ENCODE measurements around the gene PARP6. TPM values are rescaled to one million over a fixed set of nuclear protein-coding genes. Genes with fewer than 3 reads are reported as not detected.
A peak's percentile ranks its signal among the peaks of the same experiment; 100 is the strongest.

PARP6 gene
- total RNA-seq, 1 experiment from 2014 or later, result 41.9 TPM

DNA sequence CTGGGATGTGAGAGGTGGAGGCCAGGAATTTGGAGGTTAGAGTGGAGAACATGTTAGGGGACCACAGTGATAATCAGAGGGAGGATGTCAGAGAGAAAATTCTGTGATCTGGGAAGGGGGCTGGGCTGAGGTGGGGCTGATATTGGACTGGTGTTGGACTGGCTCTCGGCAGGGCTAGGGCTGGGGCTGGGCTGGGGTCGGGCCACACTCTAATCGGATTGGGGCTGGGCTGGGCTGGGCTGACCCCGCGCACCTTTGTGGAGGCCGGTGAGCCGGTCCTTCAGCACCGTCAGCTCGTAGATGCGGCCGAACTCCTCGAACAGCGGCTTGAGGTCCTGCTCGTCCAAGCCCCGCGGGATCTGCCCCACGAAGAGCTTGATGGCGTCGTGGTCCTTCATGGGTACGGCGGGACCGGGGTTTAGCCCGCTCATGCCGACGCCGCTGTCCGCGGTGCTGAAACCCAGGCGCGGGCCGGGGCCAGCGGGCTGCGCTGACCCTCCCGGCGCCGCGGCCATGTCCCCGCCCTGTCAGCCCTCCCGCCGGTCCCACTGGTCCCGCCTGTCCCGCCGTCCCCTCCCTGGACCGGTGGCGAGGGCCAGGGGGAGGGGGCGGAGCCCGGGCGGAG is 47.1 kb upstream of the PARP6 start (continued):
- TF ChIP-seq HMGXB4 (CRISPR knock-in tag; IDR thresholded peaks at IDR 0.05) (peak; percentile 94), MXD4 (CRISPR knock-in tag; IDR thresholded peaks at IDR 0.05; ENCODE audit: borderline replicate concordance) (no peak), JAZF1 (CRISPR knock-in tag; IDR thresholded peaks at IDR 0.05) (no peak), ZBTB21 (CRISPR knock-in tag; IDR thresholded peaks at IDR 0.05; ENCODE audit: borderline replicate concordance) (peak; percentile 93), SOX15 (CRISPR knock-in tag; IDR thresholded peaks at IDR 0.05) (no peak), ATF1 (CRISPR knock-in tag; IDR thresholded peaks at IDR 0.05) (peak; percentile 98), FOXK1 (CRISPR knock-in tag; IDR thresholded peaks at IDR 0.05) (peak; percentile 97), ZNF512 (CRISPR knock-in tag; IDR thresholded peaks at IDR 0.05; ENCODE audit: borderline replicate concordance) (peak; percentile 90; the same call in 1 of the 2 replicates), NFATC4 (CRISPR knock-in tag; IDR thresholded peaks at IDR 0.05) (no peak), ZNF121 (CRISPR knock-in tag; IDR thresholded peaks at IDR 0.05) (peak; percentile 97), ZBTB43 (CRISPR knock-in tag; IDR thresholded peaks at IDR 0.05) (peak; percentile 98), HMGA2 (CRISPR knock-in tag; IDR thresholded peaks at IDR 0.05) (no peak), TEAD4 (CRISPR knock-in tag; IDR thresholded peaks at IDR 0.05) (peak; percentile 97), USF2 (CRISPR knock-in tag; IDR thresholded peaks at IDR 0.05) (peak; percentile 42; the same call in 1 of the 2 replicates), ZNF219 (CRISPR knock-in tag; IDR thresholded peaks at IDR 0.05; ENCODE audit: borderline replicate concordance) (peak; percentile 98), TP53 (CRISPR knock-in tag; IDR thresholded peaks at IDR 0.05) (peak; percentile 98), CREB1 (CRISPR knock-in tag; IDR thresholded peaks at IDR 0.05) (peak; percentile 98), NR3C1 (CRISPR knock-in tag; conservative IDR thresholded peaks at IDR 0.05; ENCODE audit: low read depth) (0 out of 2 replicates have a peak, but pooled peaks have one; percentile 79)
- TF ChIP-seq, protein P1, sequence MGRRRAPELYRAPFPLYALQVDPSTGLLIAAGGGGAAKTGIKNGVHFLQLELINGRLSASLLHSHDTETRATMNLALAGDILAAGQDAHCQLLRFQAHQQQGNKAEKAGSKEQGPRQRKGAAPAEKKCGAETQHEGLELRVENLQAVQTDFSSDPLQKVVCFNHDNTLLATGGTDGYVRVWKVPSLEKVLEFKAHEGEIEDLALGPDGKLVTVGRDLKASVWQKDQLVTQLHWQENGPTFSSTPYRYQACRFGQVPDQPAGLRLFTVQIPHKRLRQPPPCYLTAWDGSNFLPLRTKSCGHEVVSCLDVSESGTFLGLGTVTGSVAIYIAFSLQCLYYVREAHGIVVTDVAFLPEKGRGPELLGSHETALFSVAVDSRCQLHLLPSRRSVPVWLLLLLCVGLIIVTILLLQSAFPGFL (CRISPR knock-in tag; IDR thresholded peaks at IDR 0.05; ENCODE audit: borderline replicate concordance), result peak; percentile 95; the same call in 1 of the 2 replicates
- TF ChIP-seq, protein P2, sequence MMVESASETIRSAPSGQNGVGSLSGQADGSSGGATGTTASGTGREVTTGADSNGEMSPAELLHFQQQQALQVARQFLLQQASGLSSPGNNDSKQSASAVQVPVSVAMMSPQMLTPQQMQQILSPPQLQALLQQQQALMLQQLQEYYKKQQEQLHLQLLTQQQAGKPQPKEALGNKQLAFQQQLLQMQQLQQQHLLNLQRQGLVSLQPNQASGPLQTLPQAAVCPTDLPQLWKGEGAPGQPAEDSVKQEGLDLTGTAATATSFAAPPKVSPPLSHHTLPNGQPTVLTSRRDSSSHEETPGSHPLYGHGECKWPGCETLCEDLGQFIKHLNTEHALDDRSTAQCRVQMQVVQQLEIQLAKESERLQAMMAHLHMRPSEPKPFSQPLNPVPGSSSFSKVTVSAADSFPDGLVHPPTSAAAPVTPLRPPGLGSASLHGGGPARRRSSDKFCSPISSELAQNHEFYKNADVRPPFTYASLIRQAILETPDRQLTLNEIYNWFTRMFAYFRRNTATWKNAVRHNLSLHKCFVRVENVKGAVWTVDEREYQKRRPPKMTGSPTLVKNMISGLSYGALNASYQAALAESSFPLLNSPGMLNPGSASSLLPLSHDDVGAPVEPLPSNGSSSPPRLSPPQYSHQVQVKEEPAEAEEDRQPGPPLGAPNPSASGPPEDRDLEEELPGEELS (CRISPR knock-in tag; IDR thresholded peaks at IDR 0.05), result peak; percentile 99
- TF ChIP-seq, protein P3, sequence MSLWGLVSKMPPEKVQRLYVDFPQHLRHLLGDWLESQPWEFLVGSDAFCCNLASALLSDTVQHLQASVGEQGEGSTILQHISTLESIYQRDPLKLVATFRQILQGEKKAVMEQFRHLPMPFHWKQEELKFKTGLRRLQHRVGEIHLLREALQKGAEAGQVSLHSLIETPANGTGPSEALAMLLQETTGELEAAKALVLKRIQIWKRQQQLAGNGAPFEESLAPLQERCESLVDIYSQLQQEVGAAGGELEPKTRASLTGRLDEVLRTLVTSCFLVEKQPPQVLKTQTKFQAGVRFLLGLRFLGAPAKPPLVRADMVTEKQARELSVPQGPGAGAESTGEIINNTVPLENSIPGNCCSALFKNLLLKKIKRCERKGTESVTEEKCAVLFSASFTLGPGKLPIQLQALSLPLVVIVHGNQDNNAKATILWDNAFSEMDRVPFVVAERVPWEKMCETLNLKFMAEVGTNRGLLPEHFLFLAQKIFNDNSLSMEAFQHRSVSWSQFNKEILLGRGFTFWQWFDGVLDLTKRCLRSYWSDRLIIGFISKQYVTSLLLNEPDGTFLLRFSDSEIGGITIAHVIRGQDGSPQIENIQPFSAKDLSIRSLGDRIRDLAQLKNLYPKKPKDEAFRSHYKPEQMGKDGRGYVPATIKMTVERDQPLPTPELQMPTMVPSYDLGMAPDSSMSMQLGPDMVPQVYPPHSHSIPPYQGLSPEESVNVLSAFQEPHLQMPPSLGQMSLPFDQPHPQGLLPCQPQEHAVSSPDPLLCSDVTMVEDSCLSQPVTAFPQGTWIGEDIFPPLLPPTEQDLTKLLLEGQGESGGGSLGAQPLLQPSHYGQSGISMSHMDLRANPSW (CRISPR knock-in tag; conservative IDR thresholded peaks at IDR 0.05; ENCODE audit: low read depth), result 0 out of 2 replicates have a peak, but pooled peaks have one; percentile 66
- TF ChIP-seq, protein P4, sequence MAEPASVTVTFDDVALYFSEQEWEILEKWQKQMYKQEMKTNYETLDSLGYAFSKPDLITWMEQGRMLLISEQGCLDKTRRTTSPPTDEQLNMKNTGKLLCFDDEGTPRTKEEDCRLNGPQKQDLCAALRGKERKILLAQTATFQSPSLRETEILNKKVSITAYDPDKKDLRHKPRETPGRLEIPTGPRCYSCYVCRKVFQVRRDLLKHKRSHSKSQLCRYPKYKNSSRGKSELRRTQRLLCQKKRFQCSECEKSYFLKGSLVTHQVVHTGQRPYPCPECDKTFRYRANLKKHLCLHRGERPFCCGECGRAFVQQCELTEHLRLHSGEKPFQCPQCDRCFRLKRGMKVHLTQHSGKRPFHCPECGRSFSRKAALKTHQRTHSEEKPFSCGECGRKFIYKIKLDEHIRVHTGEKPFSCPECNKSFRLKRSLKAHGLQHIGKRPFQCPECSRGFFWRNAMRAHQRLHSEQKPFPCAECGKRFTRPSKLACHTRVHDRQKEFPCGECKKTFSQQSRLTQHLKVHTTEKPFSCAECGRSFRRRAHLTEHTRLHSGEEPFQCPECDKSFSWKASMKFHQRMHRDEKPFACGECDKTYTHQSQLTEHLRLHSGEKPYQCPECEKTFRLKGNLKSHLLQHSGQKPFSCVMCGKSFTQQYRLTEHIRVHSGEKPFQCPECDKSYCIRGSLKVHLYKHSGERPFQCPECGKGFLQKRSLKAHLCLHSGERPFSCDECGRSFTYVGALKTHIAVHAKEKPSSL (CRISPR knock-in tag; conservative IDR thresholded peaks at IDR 0.05), result no peak
- TF ChIP-seq, protein P5, sequence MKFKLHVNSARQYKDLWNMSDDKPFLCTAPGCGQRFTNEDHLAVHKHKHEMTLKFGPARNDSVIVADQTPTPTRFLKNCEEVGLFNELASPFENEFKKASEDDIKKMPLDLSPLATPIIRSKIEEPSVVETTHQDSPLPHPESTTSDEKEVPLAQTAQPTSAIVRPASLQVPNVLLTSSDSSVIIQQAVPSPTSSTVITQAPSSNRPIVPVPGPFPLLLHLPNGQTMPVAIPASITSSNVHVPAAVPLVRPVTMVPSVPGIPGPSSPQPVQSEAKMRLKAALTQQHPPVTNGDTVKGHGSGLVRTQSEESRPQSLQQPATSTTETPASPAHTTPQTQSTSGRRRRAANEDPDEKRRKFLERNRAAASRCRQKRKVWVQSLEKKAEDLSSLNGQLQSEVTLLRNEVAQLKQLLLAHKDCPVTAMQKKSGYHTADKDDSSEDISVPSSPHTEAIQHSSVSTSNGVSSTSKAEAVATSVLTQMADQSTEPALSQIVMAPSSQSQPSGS (CRISPR knock-in tag; IDR thresholded peaks at IDR 0.05; ENCODE audit: borderline replicate concordance, low read depth), result peak; percentile 90
